NCI-H1417 (cell line): ENCODE results near the gene TCF7L1.

ENCODE experiments used
- DNase-seq, 3 experiments: peaks; one replicate each; lab custom pipeline; 2025; lab: John Stamatoyannopoulos, UW

The TCF7L1 gene

DNA sequence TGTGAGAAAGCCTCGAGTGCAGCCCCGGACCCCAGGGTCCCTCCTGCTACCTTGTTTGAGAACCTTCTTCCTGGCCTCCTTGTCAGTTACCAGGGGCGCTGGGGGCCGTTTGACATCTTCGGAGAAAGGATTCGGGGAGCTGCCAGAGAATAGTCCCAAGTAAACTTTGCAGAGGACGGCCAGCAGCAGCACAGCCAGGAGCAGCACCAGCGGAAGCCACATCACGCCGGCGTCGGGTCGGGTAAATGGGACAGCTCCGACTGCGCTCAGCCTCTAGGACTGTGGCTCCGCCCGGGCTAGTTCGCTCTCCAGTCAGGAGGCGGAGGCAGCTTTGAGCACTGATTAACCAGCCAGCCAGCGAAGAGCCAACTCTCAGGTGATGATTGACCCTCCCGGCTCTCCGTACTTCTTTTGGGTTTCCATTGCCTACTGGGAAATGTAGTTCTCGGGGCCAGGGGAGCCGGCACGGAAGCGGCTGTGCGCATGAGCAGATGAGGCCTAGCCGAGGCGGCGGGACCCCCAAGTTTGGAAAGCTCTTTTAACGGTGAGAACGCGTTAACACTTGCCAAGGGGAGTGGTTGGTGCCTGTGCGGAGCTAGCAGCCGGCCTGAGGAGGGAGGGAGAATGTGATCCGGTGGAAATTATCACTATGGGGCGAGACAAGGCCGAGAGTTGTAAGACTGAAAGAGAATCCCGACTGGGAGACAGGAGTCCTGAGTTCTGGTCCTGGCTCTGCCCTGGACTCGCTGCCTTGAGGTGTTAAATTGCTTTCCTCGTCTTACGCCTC, 221.3 kb downstream of the TCF7L1 start, which contains the start of the genes ELMOD3 and RETSAT:
Gene ELMOD3, plus strand, starts transcription at position 484 of the 787 bp plus-strand sequence. CDS start 2,430 bp downstream, outside the sequence.
Gene RETSAT, minus strand, starts transcription at position 243 of the 787 bp plus-strand sequence. Its CDS starts 21 bp downstream, at position 222.
- DNase-seq: peak; percentile 90 to 98 (median 97)

DNA sequence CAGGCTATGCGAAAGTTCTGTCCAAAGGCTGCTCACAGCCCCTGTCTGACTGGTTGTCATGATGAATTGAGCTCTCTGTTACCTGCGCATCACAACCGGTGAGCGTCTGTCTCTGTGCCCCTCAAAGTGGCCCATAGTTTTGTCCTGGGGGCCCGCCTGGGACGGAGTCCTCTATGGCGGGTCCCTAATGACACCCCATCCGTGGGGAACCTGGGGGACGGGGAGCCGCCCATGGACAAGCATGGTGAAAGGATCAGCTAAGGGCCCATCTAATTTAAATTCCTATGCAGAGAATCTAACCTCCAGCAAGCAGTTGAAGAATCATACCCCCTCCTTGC, 221.8 kb downstream of the TCF7L1 start:
- DNase-seq: no peak

DNA sequence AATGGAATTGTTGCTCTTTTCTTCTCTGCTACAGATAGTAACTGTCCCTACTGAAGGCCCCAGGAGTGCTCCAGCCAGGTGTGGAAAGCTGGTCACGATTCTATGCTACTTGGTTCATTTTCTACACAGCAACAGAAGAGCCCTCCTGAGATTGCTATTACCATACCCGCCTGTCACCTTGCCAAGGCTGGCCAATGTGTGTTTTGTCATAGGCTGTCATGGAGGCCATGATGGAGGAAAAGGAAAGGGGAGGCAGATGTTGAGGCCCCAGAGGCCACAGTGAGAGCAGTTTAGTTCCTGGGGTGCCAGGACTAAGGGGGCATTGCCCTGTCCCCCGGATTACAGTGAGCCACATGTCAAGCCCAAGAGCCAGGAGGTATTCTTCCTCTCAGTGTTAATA, 222.3 kb downstream of the TCF7L1 start:
- no peak for DNase-seq

DNA sequence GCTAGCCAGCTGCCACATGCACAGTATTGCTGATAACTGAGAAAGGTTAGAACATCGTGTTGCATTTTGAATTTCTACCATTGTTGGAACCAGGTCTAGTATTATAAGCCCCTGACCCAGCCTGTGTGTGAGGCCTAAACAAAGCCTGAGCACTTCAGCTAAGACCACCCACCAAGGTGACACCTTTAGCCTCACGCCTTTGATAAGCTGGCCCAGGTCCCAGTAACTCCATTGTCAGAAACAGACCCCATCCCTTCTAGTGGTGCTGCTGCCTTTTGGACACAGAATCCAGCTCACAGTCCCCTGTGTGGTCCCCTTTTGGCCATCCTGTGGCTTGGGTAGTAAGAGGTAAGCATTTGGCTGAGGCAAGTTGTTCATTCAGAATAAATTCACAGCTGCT, 223.0 kb downstream of the TCF7L1 start:
- no peak for DNase-seq

DNA sequence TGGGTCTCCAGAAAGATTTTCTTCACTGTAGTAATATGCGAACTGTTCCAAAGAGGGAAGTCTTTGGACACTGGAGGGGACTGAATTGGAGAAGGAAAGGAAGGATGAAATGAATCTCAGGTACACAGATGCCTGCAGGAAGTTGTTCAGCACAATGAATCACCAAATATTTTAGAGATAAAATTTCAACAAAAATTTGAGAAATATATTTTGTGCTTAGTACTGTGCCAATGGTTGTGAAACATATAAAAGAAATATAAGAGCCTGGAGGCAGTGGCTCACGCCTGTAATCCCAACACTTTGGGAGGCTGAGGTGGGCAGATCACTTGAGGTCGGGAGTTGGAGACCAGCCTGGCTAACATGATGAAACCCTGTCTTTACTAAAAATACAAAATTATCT, 224.5 kb downstream of the TCF7L1 start:
- no peak for DNase-seq
